T follicular helper cell (primary cell): ENCODE results near the gene PIAS3.

Experiments used
- DNase-seq: peaks from one replicate; pipeline ENCODE4 v3.0.0-alpha.2; 2020; ENCODE audit warnings: low read depth
- total RNA-seq, 2 experiments: gene quantifications; one replicate each; lab custom pipeline; 2026; lab: John Stamatoyannopoulos, UW

Gene PIAS3
- total RNA-seq = 11.6 to 23.3 reads per million in 2 experiments

GRCh38 chr1:145858901-145859490, at the start of gene PIAS3:
Gene PIAS3, minus strand, starts transcription at chr1:145859081. Its CDS starts 91 bp downstream, at chr1:145858990.
- peak; percentile 64 for DNase-seq

GRCh38 chr1:145908653-145909052, 49.8 kb upstream of the PIAS3 start:
- no peak for DNase-seq

DNA sequence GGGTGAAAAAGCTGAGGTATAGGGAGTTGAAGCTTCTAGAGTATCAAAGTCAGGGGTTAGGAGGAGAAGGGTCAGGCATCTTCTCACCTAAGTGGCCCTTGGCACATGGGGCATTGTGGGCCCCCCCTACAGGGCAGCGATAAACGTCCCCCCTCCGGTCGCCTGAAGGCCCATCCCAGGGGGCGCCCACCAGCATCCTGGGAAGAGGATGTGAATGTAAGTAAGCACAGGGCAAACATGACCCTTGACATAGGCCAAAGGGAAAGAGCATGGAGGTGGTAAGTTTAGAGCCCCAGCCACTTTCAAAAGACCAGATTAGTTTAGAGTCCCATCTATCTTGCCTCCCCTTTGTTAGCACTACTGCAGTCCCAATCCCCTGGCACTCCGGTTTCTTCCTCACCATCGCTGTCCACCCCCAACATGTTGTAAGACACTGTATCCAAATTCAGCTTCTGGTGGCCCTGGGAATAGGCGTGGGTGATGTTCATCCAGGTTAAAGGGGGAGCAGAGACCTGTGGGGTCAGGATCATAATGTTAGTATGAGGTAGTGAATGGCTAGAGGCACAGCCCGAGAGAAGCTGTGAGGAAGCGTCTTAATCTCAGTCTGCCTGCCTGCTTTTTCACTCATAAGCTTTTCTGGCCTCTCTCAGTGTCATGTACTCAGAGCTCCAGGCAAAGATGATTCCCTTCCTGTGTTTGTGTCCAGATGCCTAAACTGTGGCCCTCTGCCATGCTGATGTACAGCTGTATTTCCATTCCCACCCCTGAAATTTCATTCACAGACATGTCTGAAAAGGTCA, 48.3 kb upstream of the PIAS3 start:
- DNase-seq = no peak

- DNase-seq = no peak
Measured at GRCh38 chr1:145901312-145902021, 42.6 kb upstream of the PIAS3 start.

- no peak for DNase-seq
Measured at GRCh38 chr1:145898756-145899155, 39.9 kb upstream of the PIAS3 start.

DNA sequence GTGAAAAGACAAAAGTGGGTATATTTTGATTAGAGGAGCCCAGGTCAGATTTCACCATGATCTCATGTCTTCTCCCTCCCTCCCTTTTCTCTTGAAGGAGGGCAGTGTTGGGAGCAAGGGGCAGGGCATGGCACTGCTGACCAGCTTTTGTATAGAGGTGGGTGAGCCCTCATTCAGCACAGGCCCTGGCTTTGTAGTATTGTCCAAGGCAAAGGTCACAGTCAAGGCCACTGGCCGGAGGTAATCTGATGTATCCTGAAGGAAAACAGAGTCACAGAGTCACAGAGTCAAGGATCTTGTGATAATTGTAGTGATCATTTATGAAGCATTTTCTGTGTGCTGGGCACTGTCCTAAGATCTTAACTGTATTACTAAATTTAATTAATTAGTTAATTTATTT, 39.1 kb upstream of the PIAS3 start:
- DNase-seq = no peak

DNA sequence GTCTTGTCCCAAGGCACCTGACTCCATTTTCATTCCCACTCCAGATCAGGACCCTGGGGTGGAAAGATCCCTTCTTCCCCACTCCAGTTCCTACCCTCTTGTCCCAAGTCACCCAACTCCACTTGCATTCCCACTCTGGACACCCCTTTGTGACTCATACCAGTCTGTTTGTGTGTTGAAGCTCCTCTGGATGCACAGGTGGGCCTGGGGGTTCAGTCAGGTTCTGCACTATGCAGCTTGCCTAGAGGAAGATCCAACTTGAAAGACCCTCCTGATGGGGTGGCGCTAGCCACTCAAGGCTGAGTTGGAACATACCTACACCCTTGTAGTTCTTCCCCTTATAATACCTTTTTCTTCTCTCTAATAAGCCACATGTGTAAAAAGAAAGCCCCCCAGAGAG, 36.6 kb upstream of the PIAS3 start:
- no peak for DNase-seq

- DNase-seq = no peak
Measured at GRCh38 chr1:145893306-145894055, 34.6 kb upstream of the PIAS3 start.

- DNase-seq = no peak
Measured at GRCh38 chr1:145892486-145893087, 33.7 kb upstream of the PIAS3 start.

DNA sequence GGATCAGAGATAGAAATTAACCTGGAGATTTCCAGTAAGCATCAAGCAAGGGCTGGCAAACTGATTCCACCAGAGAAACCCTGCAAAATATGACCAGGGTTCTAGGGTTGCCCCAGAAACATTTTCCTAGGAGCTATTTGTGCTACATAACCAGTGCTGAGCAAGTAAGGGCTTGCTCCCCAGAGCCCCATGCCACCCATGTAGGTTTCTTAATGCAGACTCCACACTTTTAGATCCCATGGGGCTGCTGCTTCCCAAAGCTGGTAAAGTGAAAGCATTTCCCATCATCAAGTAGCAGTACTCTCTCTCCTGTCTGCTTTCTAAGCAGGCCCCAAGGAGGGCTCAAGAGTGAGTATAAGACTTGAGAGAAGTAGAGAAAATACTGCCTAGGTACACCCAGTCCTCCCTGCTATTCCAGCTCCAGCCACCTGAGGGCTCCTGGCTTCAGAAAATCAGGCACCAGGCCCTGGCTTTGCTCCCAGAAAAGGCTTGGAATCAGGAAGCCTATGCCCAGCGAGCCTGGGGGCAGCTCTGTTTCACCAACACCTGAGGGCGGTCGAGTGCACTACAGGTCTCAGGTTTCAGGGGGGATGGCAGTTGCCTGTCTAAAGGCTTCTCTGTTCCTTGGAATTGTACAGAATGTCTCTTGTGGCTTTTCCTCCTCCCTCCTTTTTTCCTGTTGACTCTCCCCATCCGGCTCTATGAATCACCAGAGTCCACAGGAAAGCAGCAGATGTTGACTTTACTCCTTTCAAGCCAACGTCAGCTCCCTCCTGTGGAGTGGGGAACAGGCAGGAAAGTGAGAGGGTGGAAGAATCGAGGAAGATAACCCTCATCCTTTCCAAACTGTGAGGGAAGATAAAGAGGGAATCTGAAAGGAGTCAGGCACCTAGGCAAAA, 33.0 kb upstream of the PIAS3 start:
- DNase-seq = peak; percentile 30

GRCh38 chr1:145891143-145891542, 32.3 kb upstream of the PIAS3 start:
- no peak for DNase-seq

DNA sequence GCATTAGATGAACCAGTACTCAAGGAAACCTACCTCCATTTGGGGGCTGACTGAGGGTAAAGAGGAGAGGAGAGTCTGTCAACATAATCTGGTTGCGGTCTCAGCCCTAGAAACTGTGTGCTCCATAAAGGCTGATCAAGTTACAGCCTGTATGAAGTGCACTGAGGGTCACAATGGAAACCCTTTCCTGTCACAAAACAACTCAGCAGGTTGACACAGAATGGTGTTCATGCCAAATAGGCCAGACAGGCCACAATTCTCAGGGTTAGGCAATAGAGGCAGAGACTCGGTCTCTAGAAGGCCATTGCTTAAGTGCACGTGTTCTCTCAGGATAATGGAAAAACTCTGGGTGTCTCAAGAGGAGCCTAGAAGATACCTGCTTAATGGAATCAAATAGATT, 30.8 kb upstream of the PIAS3 start:
- no peak for DNase-seq

- no peak for DNase-seq
Measured at GRCh38 chr1:145887631-145888030, 28.8 kb upstream of the PIAS3 start.

DNA sequence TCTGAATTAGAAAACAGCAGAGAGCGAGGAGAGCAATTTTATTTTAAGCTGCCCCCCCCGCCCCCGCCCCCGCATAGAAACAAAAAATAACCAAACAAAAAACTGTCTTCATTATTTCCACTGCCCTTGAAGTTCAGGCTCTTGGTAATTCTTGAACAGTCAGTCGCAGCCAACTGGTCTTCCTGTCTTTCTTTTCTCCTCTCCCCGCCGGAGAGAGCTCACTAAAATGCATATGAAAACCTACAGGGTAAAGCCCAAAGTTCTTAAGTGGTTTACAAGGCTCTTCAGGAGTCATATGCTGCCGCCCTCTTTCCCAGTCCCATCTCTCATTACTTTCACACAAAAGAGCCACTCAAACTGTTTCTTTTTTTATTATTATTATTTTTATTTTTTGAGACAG, 27.9 kb upstream of the PIAS3 start:
- DNase-seq = no peak

DNA sequence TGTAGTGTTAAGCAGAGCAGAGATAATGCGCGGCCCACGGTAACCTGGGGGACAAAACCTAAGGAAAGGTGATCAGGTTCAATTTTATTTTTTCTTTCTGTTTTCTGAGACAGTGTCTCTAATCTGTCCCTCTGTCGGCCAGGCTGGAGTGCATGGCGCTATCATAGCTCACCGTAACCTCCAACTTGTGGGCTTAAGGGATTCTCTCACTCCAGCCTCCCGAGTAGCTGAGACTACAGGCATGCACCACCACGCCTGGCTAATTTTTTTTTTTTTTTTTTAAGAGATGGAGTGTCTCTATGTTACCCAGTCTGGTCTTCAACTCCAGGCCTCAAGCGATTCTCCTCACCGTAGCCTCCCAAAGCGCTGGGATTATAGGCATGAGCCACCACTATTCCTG, 27.5 kb upstream of the PIAS3 start:
- no peak for DNase-seq

DNA sequence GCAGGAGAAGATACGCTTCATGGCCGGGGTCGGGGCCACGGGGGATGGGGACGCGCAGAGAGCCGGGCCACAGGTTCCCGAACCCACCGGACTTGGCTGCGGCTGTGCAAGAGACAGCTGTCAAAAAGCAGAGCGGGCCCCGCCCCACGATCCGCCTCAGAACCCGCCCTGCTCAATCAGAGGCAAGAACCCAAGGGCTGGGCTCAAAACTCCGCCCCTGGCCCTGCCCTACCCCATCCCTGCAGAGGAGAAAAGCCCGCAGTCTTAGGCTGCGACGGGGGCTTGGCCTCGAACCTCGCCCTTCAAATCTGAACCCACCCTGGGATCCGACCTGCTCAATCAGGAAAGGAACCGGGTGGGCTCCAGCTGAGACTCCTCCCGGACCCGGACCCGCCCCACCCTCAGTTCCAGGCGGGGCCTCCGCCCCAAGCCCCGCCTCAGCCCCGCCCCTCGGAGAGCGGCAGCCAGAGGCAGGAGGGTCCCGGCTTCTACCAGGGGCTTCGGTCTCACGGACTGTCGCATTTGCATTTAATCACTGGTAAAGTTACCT, 26.9 kb upstream of the PIAS3 start, which contains the start of gene ANKRD35:
TSS of gene ANKRD35 (minus strand) at position 129 of the 550 bp plus-strand sequence. CDS start at position 21, 108 bp downstream.
- peak; percentile 80 for DNase-seq

- no peak for DNase-seq
Measured at GRCh38 chr1:145884675-145885074, 25.8 kb upstream of the PIAS3 start.

- no peak for DNase-seq
Measured at GRCh38 chr1:145879775-145880174, 20.9 kb upstream of the PIAS3 start.

DNA sequence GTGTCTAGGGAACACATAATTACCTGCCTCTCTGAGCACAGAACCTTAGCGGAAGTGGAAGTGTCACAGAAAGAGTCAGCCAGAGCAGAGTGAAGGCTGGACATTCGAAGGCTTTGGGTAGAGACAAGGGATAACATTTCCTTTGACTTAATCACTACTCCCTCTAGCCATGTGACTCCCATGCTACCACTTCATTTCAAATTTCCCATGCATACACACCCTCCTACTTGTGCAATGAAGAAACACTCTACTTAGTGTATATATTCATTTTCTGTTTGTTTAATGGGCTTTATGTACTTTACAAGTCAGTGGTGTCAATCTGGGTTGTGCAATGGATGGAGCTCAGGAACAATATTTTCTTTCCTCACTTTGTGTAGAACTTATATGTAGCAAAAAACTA, 19.8 kb upstream of the PIAS3 start:
- no peak for DNase-seq

DNA sequence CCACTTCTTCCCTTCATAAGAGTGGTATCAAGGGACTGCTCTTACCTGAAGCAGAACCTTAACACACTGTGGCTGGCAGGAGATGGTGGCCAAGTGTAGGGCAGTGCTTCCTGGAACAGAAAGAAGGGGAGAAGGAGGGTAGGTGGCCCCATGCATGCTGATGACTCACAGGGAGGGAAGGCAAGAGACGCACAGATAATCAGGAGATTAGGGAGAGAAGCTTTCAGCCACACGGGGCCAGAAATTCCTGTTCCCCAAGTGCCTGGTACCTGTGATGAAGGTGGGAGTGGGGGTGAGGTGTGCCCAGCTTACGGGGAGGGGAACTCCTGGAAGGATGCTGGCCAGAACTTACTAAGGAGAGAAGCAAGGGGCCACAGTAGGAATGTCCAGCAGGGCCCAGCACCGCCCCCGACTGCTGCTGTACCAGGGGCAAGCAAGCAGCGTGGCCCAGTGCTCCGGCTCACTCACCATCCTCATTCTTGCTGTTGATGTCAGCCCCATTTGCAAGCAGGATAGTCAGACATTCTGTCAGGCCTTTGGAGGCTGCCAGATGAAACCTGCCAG, 19.1 kb upstream of the PIAS3 start:
- no peak for DNase-seq
